Neuronal stem cell (in vitro differentiated cells): Measurements from ENCODE around the gene NSMF.

Experiments used
- DNase-seq: peaks from one replicate; pipeline ENCODE4 v3.0.0-alpha.2; 2013; ENCODE audit warnings: low spot score
- H2AFZ ChIP-seq: one replicate; pipeline ENCODE4 v1.6.1; 2013; ENCODE audit warnings: mild to moderate bottlenecking, low read length, inconsistent platforms
- H2AK5ac ChIP-seq: 2 replicates; pipeline ENCODE4 v1.6.1; 2013; ENCODE audit warnings: low read depth, mild to moderate bottlenecking, inconsistent platforms, low read length, moderate library complexity, mixed read lengths
- H2BK120ac ChIP-seq: 2 replicates; pipeline ENCODE4 v1.6.1; 2013; ENCODE audit warnings: low read depth, mild to moderate bottlenecking, inconsistent platforms, low read length, moderate library complexity, mixed read lengths
- H2BK12ac ChIP-seq: one replicate; pipeline ENCODE4 v1.6.1; 2013; ENCODE audit warnings: low read length, inconsistent platforms
- H2BK15ac ChIP-seq: 2 replicates; pipeline ENCODE4 v1.6.1; 2013; ENCODE audit warnings: mild to moderate bottlenecking, low read length, inconsistent platforms, mixed read lengths
- H2BK5ac ChIP-seq: one replicate; pipeline ENCODE4 v1.6.1; 2013; ENCODE audit warnings: inconsistent platforms, mild to moderate bottlenecking, low read length, moderate library complexity
- H3K14ac ChIP-seq: one replicate; pipeline ENCODE4 v1.6.1; 2013; ENCODE audit warnings: low read length, inconsistent platforms
- H3K18ac ChIP-seq: 2 replicates; pipeline ENCODE4 v1.6.1; 2013; ENCODE audit warnings: low read length, inconsistent platforms
- H3K23ac ChIP-seq: 2 replicates; pipeline ENCODE4 v1.6.1; 2013; ENCODE audit warnings: low read depth, mild to moderate bottlenecking, mixed read lengths, low read length, inconsistent platforms; ENCODE audit not compliant: poor library complexity
- H3K27ac ChIP-seq: replicated peaks from 3 replicates; pipeline ENCODE4 v1.5.1; 2013; ENCODE audit warnings: low read length, inconsistent platforms
- H3K27me3 ChIP-seq, 3 experiments: 2 replicates each; pipeline ENCODE4 v1.6.1; 2013; ENCODE audit warnings: low read length in 3 of 3, mild to moderate bottlenecking in 2 of 3, inconsistent platforms in 1 of 3, low read depth in 1 of 3, mixed read lengths in 1 of 3, moderate library complexity in 1 of 3; ENCODE audit not compliant: control insufficient read depth in 3 of 3, insufficient read depth in 3 of 3
- H3K36me3 ChIP-seq, 2 donors: replicated peaks in 1 of 2; 2 replicates each; pipeline ENCODE4 v1.6.1; 2013; ENCODE audit warnings: low read length in 2 of 2; ENCODE audit not compliant: control insufficient read depth in 2 of 2, insufficient read depth in 2 of 2
- H3K4ac ChIP-seq: 2 replicates; pipeline ENCODE4 v1.6.1; 2013; ENCODE audit warnings: inconsistent platforms, mild to moderate bottlenecking, low read length, moderate library complexity
- H3K4me1 ChIP-seq, 2 donors: 1 replicate in 1 of 2; 2 replicates in 1 of 2; pipeline ENCODE4 v1.6.1; 2013; ENCODE audit warnings: low read length in 2 of 2, low read depth in 1 of 2; ENCODE audit not compliant: control insufficient read depth in 2 of 2, insufficient read depth in 1 of 2
- H3K4me2 ChIP-seq: one replicate; pipeline ENCODE4 v1.6.1; 2013; ENCODE audit warnings: mild to moderate bottlenecking, low read length, inconsistent platforms; ENCODE audit not compliant: insufficient read depth, poor library complexity, severe bottlenecking
- H3K4me3 ChIP-seq, 2 donors: 2 replicates each; pipeline ENCODE4 v1.5.1; 2013; ENCODE audit warnings: low read length in 2 of 2, mild to moderate bottlenecking in 2 of 2, inconsistent platforms in 1 of 2, moderate library complexity in 1 of 2
- H3K79me1 ChIP-seq: one replicate; pipeline ENCODE4 v1.6.1; 2013; ENCODE audit warnings: low read depth, mild to moderate bottlenecking, inconsistent platforms, low read length, moderate library complexity
- H3K9ac ChIP-seq: one replicate; pipeline ENCODE4 v1.6.1; 2013; ENCODE audit warnings: mild to moderate bottlenecking, low read depth, low read length, inconsistent platforms; ENCODE audit not compliant: poor library complexity
- H3K9me3 ChIP-seq, 2 donors: replicated peaks in 1 of 2; 2 replicates each; pipeline versions ENCODE3 to v1.6.1; 2013; ENCODE audit warnings: low read length in 2 of 2, mild to moderate bottlenecking in 2 of 2, inconsistent platforms in 1 of 2, low read depth in 1 of 2, mixed read lengths in 1 of 2, moderate library complexity in 1 of 2; ENCODE audit not compliant: control insufficient read depth in 2 of 2, insufficient read depth in 1 of 2
- H4K8ac ChIP-seq: one replicate; pipeline ENCODE4 v1.6.1; 2013; ENCODE audit warnings: low read depth, mild to moderate bottlenecking, inconsistent platforms, low read length, moderate library complexity
- H4K91ac ChIP-seq: one replicate; pipeline ENCODE4 v1.6.1; 2013; ENCODE audit warnings: low read length, low read depth, mild to moderate bottlenecking, inconsistent platforms; ENCODE audit not compliant: poor library complexity
- WGBS, 2 donors: extraction: QIAGEN DNeasy Blood & Tissue Kit; methylation state at CpG; one replicate each; pipeline ENCODE4 v1.1.7; 2013; ENCODE audit warnings: missing lambda C conversion rate in 2 of 2, mixed read lengths in 1 of 2; ENCODE audit not compliant: insufficient read length in 2 of 2, insufficient replicate concordance in 1 of 2; ENCODE audit errors: extremely low coverage in 2 of 2; 5-methylcytosine and 5-hydroxymethylcytosine counted together

Gene NSMF

GRCh38 chr9:137437691-137438590 lies 21.2 kb downstream of the NSMF start:
- peaks cover 2 to 3% of the 10 kb centered on the region in 2 donors for H3K4me1 ChIP-seq
- no peak overlapping the region for H3K27ac ChIP-seq
- H3K23ac ChIP-seq = peak overlapping the region; percentile 73
- H3K4me3 ChIP-seq = peak overlapping the region in 1 of 2 donors; percentile 64
- no peak overlapping the region for H3K9ac ChIP-seq
- WGBS, 2 donors = no CpG with 5 or more reads among the region's 40 CpGs
- H4K91ac ChIP-seq = peak overlapping the region; percentile 53
- peaks cover 2% of the 10 kb centered on the region for H3K79me1 ChIP-seq
- H4K8ac ChIP-seq = peak overlapping the region; percentile 65
- no peak overlapping the region for H2BK120ac ChIP-seq
- H3K27me3 ChIP-seq = peaks cover 0 to 15% (median 4%) of the 10 kb centered on the region in 3 experiments
- H3K36me3 ChIP-seq = no peaks in the 10 kb centered on the region
- H3K4ac ChIP-seq = no peak overlapping the region
- H2BK5ac ChIP-seq = no peak overlapping the region
- H2BK12ac ChIP-seq = no peak overlapping the region
- peak overlapping the region; percentile 56 for H3K14ac ChIP-seq
- peak overlapping the region; percentile 84 for H2AK5ac ChIP-seq
- no peak overlapping the region for H2AFZ ChIP-seq
- DNase-seq = no peak
- H3K9me3 ChIP-seq = no peaks in the 10 kb centered on the region
- H2BK15ac ChIP-seq = no peak overlapping the region
- no peak overlapping the region for H3K4me2 ChIP-seq
- no peak overlapping the region for H3K18ac ChIP-seq

- Histone ChIP-seq H2BK15ac (peak overlapping the region; percentile 75), H4K91ac (no peak overlapping the region), H2AK5ac (peak overlapping the region; percentile 32), H2AFZ (no peak overlapping the region), H2BK120ac (no peak overlapping the region), H3K27ac (no peak overlapping the region), H3K4me2 (no peak overlapping the region), H2BK12ac (peak overlapping the region; percentile 58), H3K36me3 (no peaks in the 10 kb centered on the region), H3K9me3 (no peaks in the 10 kb centered on the region), H3K4ac (no peak overlapping the region), H3K9ac (no peak overlapping the region), H3K27me3 (peaks cover 0 to 11% (median 2%) of the 10 kb centered on the region in 3 experiments), H3K4me3 (no peak overlapping the region), H3K14ac (peak overlapping the region; percentile 17), H3K79me1 (peaks cover 2% of the 10 kb centered on the region), H3K23ac (peak overlapping the region; percentile 89), H3K4me1 (peaks cover 2% of the 10 kb centered on the region in 2 donors), H4K8ac (no peak overlapping the region), H2BK5ac (peak overlapping the region; percentile 82), H3K18ac (peak overlapping the region; percentile 64)
- DNase-seq = no peak
- no CpG with 5 or more reads among the region's 24 CpGs for WGBS, 2 donors
Observed at GRCh38 chr9:137436761-137437600, 22.2 kb downstream of the NSMF start.

- H4K91ac ChIP-seq = no peak overlapping the region
- DNase-seq = no peak
- H2BK5ac ChIP-seq = peak overlapping the region; percentile 82
- H2BK120ac ChIP-seq = no peak overlapping the region
- H3K4me1 ChIP-seq = no peaks in the 10 kb centered on the region
- H2AK5ac ChIP-seq = peak overlapping the region; percentile 32
- H3K14ac ChIP-seq = no peak overlapping the region
- H3K36me3 ChIP-seq = no peaks in the 10 kb centered on the region
- no peak overlapping the region for H3K4ac ChIP-seq
- no peak overlapping the region for H3K4me2 ChIP-seq
- no peak overlapping the region for H3K4me3 ChIP-seq
- H3K27ac ChIP-seq = no peak overlapping the region
- H3K18ac ChIP-seq = peak overlapping the region; percentile 64
- peak overlapping the region; percentile 89 for H3K23ac ChIP-seq
- no peak overlapping the region for H4K8ac ChIP-seq
- no CpG with 5 or more reads among the region's 42 CpGs for WGBS, 2 donors
- peaks cover 2% of the 10 kb centered on the region for H3K79me1 ChIP-seq
- H3K9ac ChIP-seq = no peak overlapping the region
- no peak overlapping the region for H2BK12ac ChIP-seq
- peaks cover 0 to 9% (median 0%) of the 10 kb centered on the region in 3 experiments for H3K27me3 ChIP-seq
- H2BK15ac ChIP-seq = no peak overlapping the region
- no peaks in the 10 kb centered on the region for H3K9me3 ChIP-seq
- peak overlapping the region; percentile 17 for H2AFZ ChIP-seq
Observed at GRCh38 chr9:137435980-137436760, 23.0 kb downstream of the NSMF start.
